ENCODE data around the gene DMXL2.

The DMXL2 gene, protein sequence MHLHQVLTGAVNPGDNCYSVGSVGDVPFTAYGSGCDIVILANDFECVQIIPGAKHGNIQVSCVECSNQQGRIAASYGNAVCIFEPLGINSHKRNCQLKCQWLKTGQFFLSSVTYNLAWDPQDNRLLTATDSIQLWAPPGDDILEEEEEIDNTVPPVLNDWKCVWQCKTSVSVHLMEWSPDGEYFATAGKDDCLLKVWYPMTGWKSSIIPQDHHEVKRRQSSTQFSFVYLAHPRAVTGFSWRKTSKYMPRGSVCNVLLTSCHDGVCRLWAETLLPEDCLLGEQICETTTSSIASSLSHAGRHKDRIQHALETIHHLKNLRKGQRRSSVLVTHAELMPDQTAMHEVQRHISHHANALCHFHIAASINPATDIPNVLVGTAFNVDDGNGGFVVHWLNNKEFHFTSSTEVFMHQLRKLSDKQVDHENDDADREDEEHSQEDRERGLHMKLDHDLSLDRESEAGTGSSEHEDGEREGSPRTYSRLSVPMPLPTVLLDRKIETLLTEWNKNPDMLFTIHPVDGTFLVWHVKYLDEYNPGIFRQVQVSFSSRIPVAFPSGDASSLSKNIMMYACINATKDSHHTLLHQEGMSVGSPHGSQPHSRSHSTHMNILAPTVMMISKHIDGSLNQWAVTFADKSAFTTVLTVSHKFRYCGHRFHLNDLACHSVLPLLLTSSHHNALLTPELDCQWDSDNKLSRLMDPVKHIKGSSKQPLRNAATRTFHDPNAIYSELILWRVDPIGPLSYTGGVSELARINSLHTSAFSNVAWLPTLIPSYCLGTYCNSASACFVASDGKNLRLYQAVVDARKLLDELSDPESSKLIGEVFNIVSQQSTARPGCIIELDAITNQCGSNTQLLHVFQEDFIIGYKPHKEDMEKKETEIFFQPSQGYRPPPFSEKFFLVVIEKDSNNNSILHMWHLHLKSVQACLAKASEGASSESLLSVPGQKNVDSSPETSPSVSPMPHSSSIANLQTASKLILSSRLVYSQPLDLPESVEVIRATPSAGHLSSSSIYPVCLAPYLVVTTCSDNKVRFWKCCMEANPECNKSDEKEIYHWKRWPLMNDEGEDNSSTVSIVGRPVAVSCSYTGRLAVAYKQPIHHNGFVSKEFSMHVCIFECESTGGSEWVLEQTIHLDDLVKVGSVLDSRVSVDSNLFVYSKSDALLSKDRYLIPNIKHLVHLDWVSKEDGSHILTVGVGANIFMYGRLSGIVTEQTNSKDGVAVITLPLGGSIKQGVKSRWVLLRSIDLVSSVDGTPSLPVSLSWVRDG (N-terminal part only)

GRCh38 chr15:51622604-51623370 is at the start of gene DMXL2:
DMXL2 (minus strand) TSS chr15:51622771; CDS start chr15:51622545, 226 bp downstream.
- TF ChIP-seq, protein P1, sequence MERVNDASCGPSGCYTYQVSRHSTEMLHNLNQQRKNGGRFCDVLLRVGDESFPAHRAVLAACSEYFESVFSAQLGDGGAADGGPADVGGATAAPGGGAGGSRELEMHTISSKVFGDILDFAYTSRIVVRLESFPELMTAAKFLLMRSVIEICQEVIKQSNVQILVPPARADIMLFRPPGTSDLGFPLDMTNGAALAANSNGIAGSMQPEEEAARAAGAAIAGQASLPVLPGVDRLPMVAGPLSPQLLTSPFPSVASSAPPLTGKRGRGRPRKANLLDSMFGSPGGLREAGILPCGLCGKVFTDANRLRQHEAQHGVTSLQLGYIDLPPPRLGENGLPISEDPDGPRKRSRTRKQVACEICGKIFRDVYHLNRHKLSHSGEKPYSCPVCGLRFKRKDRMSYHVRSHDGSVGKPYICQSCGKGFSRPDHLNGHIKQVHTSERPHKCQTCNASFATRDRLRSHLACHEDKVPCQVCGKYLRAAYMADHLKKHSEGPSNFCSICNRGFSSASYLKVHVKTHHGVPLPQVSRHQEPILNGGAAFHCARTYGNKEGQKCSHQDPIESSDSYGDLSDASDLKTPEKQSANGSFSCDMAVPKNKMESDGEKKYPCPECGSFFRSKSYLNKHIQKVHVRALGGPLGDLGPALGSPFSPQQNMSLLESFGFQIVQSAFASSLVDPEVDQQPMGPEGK (CRISPR knock-in tag; IDR thresholded peaks at IDR 0.05; ENCODE audit: borderline replicate concordance): peak; percentile 56; the same call in 1 of the 2 replicates
- TF ChIP-seq ZFP3 (CRISPR knock-in tag; IDR thresholded peaks at IDR 0.05): peak; percentile 85
- no peak for TF ChIP-seq OSR1 (CRISPR knock-in tag; IDR thresholded peaks at IDR 0.05)
- TF ChIP-seq, protein P2, sequence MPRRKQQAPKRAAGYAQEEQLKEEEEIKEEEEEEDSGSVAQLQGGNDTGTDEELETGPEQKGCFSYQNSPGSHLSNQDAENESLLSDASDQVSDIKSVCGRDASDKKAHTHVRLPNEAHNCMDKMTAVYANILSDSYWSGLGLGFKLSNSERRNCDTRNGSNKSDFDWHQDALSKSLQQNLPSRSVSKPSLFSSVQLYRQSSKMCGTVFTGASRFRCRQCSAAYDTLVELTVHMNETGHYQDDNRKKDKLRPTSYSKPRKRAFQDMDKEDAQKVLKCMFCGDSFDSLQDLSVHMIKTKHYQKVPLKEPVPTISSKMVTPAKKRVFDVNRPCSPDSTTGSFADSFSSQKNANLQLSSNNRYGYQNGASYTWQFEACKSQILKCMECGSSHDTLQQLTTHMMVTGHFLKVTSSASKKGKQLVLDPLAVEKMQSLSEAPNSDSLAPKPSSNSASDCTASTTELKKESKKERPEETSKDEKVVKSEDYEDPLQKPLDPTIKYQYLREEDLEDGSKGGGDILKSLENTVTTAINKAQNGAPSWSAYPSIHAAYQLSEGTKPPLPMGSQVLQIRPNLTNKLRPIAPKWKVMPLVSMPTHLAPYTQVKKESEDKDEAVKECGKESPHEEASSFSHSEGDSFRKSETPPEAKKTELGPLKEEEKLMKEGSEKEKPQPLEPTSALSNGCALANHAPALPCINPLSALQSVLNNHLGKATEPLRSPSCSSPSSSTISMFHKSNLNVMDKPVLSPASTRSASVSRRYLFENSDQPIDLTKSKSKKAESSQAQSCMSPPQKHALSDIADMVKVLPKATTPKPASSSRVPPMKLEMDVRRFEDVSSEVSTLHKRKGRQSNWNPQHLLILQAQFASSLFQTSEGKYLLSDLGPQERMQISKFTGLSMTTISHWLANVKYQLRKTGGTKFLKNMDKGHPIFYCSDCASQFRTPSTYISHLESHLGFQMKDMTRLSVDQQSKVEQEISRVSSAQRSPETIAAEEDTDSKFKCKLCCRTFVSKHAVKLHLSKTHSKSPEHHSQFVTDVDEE (CRISPR knock-in tag; IDR thresholded peaks at IDR 0.05): peak; percentile 39; the same call in 1 of the 2 replicates
- ATAC-seq: peak; percentile 82

DNA sequence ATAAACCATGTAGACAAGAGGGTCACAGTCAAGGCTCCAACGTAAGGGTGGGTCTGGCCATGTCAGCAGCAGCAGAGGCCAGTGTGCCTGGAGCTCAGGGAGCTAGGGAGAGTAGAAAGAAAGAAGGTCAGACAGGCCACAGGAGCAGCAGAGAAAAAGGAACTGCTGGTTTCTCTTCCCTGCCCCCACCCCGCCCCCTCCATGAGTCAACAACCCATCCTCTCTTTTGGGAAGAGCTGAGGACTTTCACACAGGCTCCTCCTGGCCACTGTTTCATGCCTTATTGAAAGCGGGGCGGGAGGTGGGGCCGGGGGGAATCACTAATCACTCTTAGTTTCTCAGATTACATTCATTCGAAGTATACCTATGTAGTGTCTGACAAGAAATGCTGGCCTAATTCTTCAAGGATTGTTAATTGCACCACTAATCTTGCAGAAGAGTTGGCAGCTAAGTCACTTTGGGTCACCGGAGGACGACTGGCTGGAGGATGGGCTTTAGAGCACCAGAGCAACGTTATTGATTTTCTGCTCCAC is 49.6 kb upstream of the DMXL2 start:
- no peak for ATAC-seq

GRCh38 chr15:51669381-51669780 is 46.8 kb upstream of the DMXL2 start:
- no peak for ATAC-seq
- TF ChIP-seq ZFP3 (CRISPR knock-in tag; IDR thresholded peaks at IDR 0.05): no peak
- no peak for TF ChIP-seq ESRRG (CRISPR knock-in tag; IDR thresholded peaks at IDR 0.05)
- TF ChIP-seq ISL1 (CRISPR knock-in tag; IDR thresholded peaks at IDR 0.05): no peak
- TF ChIP-seq, protein P3, sequence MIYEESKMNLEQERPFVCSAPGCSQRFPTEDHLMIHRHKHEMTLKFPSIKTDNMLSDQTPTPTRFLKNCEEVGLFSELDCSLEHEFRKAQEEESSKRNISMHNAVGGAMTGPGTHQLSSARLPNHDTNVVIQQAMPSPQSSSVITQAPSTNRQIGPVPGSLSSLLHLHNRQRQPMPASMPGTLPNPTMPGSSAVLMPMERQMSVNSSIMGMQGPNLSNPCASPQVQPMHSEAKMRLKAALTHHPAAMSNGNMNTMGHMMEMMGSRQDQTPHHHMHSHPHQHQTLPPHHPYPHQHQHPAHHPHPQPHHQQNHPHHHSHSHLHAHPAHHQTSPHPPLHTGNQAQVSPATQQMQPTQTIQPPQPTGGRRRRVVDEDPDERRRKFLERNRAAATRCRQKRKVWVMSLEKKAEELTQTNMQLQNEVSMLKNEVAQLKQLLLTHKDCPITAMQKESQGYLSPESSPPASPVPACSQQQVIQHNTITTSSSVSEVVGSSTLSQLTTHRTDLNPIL (CRISPR knock-in tag; IDR thresholded peaks at IDR 0.05; ENCODE audit: low read depth): no peak
- TF ChIP-seq, protein P4, sequence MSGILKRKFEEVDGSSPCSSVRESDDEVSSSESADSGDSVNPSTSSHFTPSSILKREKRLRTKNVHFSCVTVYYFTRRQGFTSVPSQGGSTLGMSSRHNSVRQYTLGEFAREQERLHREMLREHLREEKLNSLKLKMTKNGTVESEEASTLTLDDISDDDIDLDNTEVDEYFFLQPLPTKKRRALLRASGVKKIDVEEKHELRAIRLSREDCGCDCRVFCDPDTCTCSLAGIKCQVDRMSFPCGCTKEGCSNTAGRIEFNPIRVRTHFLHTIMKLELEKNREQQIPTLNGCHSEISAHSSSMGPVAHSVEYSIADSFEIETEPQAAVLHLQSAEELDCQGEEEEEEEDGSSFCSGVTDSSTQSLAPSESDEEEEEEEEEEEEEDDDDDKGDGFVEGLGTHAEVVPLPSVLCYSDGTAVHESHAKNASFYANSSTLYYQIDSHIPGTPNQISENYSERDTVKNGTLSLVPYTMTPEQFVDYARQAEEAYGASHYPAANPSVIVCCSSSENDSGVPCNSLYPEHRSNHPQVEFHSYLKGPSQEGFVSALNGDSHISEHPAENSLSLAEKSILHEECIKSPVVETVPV (CRISPR knock-in tag; IDR thresholded peaks at IDR 0.05): no peak

More for the DNA sequence above, 49.6 kb upstream of the DMXL2 start:
- TF ChIP-seq ZNF8 (CRISPR knock-in tag; IDR thresholded peaks at IDR 0.05) (no peak), SNAI2 (CRISPR knock-in tag; IDR thresholded peaks at IDR 0.05) (no peak), TCF4 (CRISPR knock-in tag; IDR thresholded peaks at IDR 0.05; ENCODE audit: borderline replicate concordance) (no peak), ESRRG (CRISPR knock-in tag; IDR thresholded peaks at IDR 0.05) (no peak), PPARA (CRISPR knock-in tag; IDR thresholded peaks at IDR 0.05; ENCODE audit: borderline replicate concordance) (no peak), ZNF565 (CRISPR knock-in tag; conservative IDR thresholded peaks at IDR 0.05; ENCODE audit: low read depth) (no peak)

DNA sequence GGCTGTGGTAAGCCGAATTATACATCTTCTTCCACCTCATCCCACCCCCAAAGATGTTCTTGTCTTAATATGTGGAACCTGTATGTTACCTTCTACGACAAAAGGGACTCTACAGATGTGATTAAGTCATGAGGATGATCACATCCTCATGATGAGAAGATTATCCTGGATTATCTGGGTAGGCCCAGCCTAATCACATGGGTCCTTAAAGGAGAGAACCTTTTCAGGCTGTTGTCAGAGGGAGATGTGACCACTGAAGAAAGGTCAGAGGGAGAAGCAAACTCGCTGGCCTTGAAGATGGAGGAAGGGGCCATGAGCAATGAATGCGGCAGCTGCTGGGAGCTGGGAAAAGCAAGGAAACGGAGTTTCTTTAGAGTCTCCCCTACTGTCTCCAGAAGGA is 45.9 kb upstream of the DMXL2 start:
- ATAC-seq: no peak
- no peak for TF ChIP-seq ESRRG (CRISPR knock-in tag; IDR thresholded peaks at IDR 0.05)
- no peak for TF ChIP-seq BACH2 (CRISPR knock-in tag; IDR thresholded peaks at IDR 0.05; ENCODE audit: borderline replicate concordance)
- no peak for TF ChIP-seq TCF4 (CRISPR knock-in tag; IDR thresholded peaks at IDR 0.05; ENCODE audit: borderline replicate concordance)
- TF ChIP-seq GLIS3 (CRISPR knock-in tag; IDR thresholded peaks at IDR 0.05): no peak
- TF ChIP-seq OSR1 (CRISPR knock-in tag; IDR thresholded peaks at IDR 0.05): no peak
- no peak for TF ChIP-seq ZNF565 (CRISPR knock-in tag; conservative IDR thresholded peaks at IDR 0.05; ENCODE audit: low read depth)
- no peak for TF ChIP-seq ZNF8 (CRISPR knock-in tag; IDR thresholded peaks at IDR 0.05)
- TF ChIP-seq ZFP3 (CRISPR knock-in tag; IDR thresholded peaks at IDR 0.05): no peak
- TF ChIP-seq ARNTL (CRISPR knock-in tag; IDR thresholded peaks at IDR 0.05; ENCODE audit: borderline replicate concordance, low read depth): no peak
- TF ChIP-seq PPARA (CRISPR knock-in tag; IDR thresholded peaks at IDR 0.05; ENCODE audit: borderline replicate concordance): no peak
- no peak for TF ChIP-seq SNAI2 (CRISPR knock-in tag; IDR thresholded peaks at IDR 0.05)
- TF ChIP-seq ZFP30 (CRISPR knock-in tag; IDR thresholded peaks at IDR 0.05): no peak
- no peak for TF ChIP-seq ZC3H10 (CRISPR knock-in tag; IDR thresholded peaks at IDR 0.05)
- no peak for TF ChIP-seq ISL1 (CRISPR knock-in tag; IDR thresholded peaks at IDR 0.05)
- TF ChIP-seq ZNF70 (CRISPR knock-in tag; IDR thresholded peaks at IDR 0.05): no peak
- TF ChIP-seq, protein P1 (CRISPR knock-in tag; IDR thresholded peaks at IDR 0.05; ENCODE audit: borderline replicate concordance): no peak

Data from SK-N-SH treated with all-trans-retinoic acid at 6 μM for 48 hours (cell line).